CD14-positive monocyte (primary cell): ENCODE data around the gene MRPL50. TPM values are rescaled to one million over a fixed set of nuclear protein-coding genes. Genes with fewer than 3 reads are reported as not detected.

Experiments
- DNase-seq, 3 donors: peaks; one replicate each; pipeline ENCODE4 v3.0.0-alpha.2; 2011 to 2022
- H2AFZ ChIP-seq: 2 replicates; pipeline ENCODE4 v1.6.0; 2012; ENCODE audit warnings: mild to moderate bottlenecking, low read depth, low read length, inconsistent platforms; ENCODE audit not compliant: insufficient read depth, poor library complexity, severe bottlenecking
- H3K27ac ChIP-seq, 2 donors: 1 replicate in 1 of 2; 2 replicates in 1 of 2; pipeline ENCODE4 v1.5.1; 2012 to 2013; ENCODE audit warnings: low read length in 2 of 2, control low read depth in 1 of 2, inconsistent platforms in 1 of 2, low read depth in 1 of 2, mild to moderate bottlenecking in 1 of 2
- H3K27me3 ChIP-seq, 2 donors: one replicate each; pipeline versions ENCODE4 v1.6.0 to v1.6.1; 2011 to 2013; ENCODE audit warnings: low read length in 2 of 2; ENCODE audit not compliant: control insufficient read depth in 2 of 2, insufficient read depth in 2 of 2
- H3K36me3 ChIP-seq, 2 donors: replicated peaks in 1 of 2; 1 replicate in 1 of 2; 2 replicates in 1 of 2; pipeline versions ENCODE4 v1.5.1 to v1.6.1; 2012 to 2013; ENCODE audit warnings: low read length in 2 of 2, control low read depth in 1 of 2, inconsistent platforms in 1 of 2, mild to moderate bottlenecking in 1 of 2; ENCODE audit not compliant: insufficient read depth in 2 of 2, control insufficient read depth in 1 of 2
- H3K4me1 ChIP-seq, 2 donors: 1 replicate in 1 of 2; 2 replicates in 1 of 2; pipeline versions ENCODE4 v1.5.1 to v1.6.1; 2012 to 2013; ENCODE audit warnings: low read length in 2 of 2, control low read depth in 1 of 2, inconsistent platforms in 1 of 2, mild to moderate bottlenecking in 1 of 2, moderate library complexity in 1 of 2; ENCODE audit not compliant: insufficient read depth in 2 of 2, control insufficient read depth in 1 of 2
- H3K4me2 ChIP-seq: replicated peaks from 2 replicates; pipeline ENCODE3; 2012; ENCODE audit warnings: low read length, moderate library complexity, mild to moderate bottlenecking; ENCODE audit not compliant: poor library complexity, severe bottlenecking; ENCODE audit errors: extremely low read depth
- H3K4me3 ChIP-seq, 3 experiments: fragments of 200-600 bp in 1 of 3; sonication (generic) in 1 of 3; replicated peaks in 1 of 3; 1 replicate in 2 of 3; 2 replicates in 1 of 3; pipeline ENCODE4 v1.5.1; 2011 to 2013; ENCODE audit warnings: low read length in 3 of 3, mild to moderate bottlenecking in 3 of 3, control low read depth in 2 of 3, low read depth in 2 of 3, inconsistent platforms in 1 of 3, moderate library complexity in 1 of 3
- H3K79me2 ChIP-seq: 2 replicates; pipeline ENCODE4 v1.6.0; 2012; ENCODE audit warnings: mild to moderate bottlenecking, control low read depth, inconsistent platforms, low read length, moderate library complexity; ENCODE audit not compliant: insufficient read depth
- H3K9ac ChIP-seq: 2 replicates; pipeline ENCODE4 v1.6.0; 2017; ENCODE audit warnings: low read length, mild to moderate bottlenecking; ENCODE audit not compliant: insufficient read depth, poor library complexity, severe bottlenecking
- H3K9me3 ChIP-seq, 2 donors: replicated peaks in 1 of 2; 1 replicate in 1 of 2; 2 replicates in 1 of 2; pipeline versions ENCODE4 v1.5.1 to v1.6.1; 2012 to 2013; ENCODE audit warnings: low read length in 2 of 2, control low read depth in 1 of 2; ENCODE audit not compliant: control insufficient read depth in 1 of 2, insufficient read depth in 1 of 2
- H4K20me1 ChIP-seq: 2 replicates; pipeline ENCODE4 v1.6.0; 2012; ENCODE audit warnings: mild to moderate bottlenecking, low read length, control low read depth, moderate library complexity; ENCODE audit not compliant: insufficient read depth
- H3K27ac Mint-ChIP-seq, 7 donors: one replicate each; pipeline ENCODE4 v1.8.0; 2020; ENCODE audit warnings: mild to moderate bottlenecking in 7 of 7, mixed read lengths in 7 of 7, moderate library complexity in 6 of 7, inconsistent platforms in 2 of 7
- H3K27me3 Mint-ChIP-seq, 3 donors: one replicate each; pipeline ENCODE4 v1.8.0; 2021 to 2022; ENCODE audit warnings: low read depth in 3 of 3, mild to moderate bottlenecking in 3 of 3, mixed read lengths in 3 of 3, moderate library complexity in 3 of 3, inconsistent platforms in 1 of 3
- H3K36me3 Mint-ChIP-seq, 2 donors: one replicate each; pipeline ENCODE4 v1.8.0; 2020; ENCODE audit warnings: mixed read lengths in 2 of 2, inconsistent platforms in 1 of 2, mild to moderate bottlenecking in 1 of 2
- H3K4me1 Mint-ChIP-seq: one replicate; pipeline ENCODE4 v1.8.0; 2020; ENCODE audit warnings: mild to moderate bottlenecking, mixed read lengths
- H3K4me3 Mint-ChIP-seq, 2 donors: one replicate each; pipeline ENCODE4 v1.8.0; 2020; ENCODE audit warnings: mild to moderate bottlenecking in 2 of 2, mixed read lengths in 2 of 2, moderate library complexity in 1 of 2
- H3K9me3 Mint-ChIP-seq, 7 donors: one replicate each; pipeline ENCODE4 v1.8.0; 2020 to 2022; ENCODE audit warnings: mixed read lengths in 7 of 7, mild to moderate bottlenecking in 6 of 7, moderate library complexity in 6 of 7, inconsistent platforms in 2 of 7
- WGBS: methylation state at CpG from one replicate; pipeline ENCODE4 v1.1.5; 2013; ENCODE audit warnings: missing lambda C conversion rate; ENCODE audit not compliant: insufficient coverage; 5-methylcytosine and 5-hydroxymethylcytosine counted together
- intact Hi-C, 2 donors: fragments of 100-400 bp; cut with micrococcal nuclease; formaldehyde crosslinking; loops; one replicate each; pipeline versions ENCODE4 v1.15.0 to v1.15.1; 2023
- polyA plus RNA-seq, 3 donors: library from polyadenylated mRNA; depleted of rRNA in 1 of 3; unstranded in 2 of 3; stranded (reverse) in 1 of 3; fragments of 300-500 nt in 2 of 3; fragments of >200 nt in 1 of 3; fragmentation: Illumina TruSeq in 2 of 3; gene quantifications; 1 replicate in 2 of 3; 2 replicates in 1 of 3; pipeline ENCODE4 v1.2.3, GENCODE V29; 2012 to 2021
- TF ChIP-seq, protein P1 (sequence below): fragments of 200-600 bp; IDR thresholded peaks from one replicate; pipeline ENCODE4 v1.8.0; 2022; ENCODE audit warnings: antibody characterized with exemption, mild to moderate bottlenecking

Gene MRPL50
- polyA plus RNA-seq, 3 donors, result 1.9 to 4.9 (median 4.8) TPM

DNA sequence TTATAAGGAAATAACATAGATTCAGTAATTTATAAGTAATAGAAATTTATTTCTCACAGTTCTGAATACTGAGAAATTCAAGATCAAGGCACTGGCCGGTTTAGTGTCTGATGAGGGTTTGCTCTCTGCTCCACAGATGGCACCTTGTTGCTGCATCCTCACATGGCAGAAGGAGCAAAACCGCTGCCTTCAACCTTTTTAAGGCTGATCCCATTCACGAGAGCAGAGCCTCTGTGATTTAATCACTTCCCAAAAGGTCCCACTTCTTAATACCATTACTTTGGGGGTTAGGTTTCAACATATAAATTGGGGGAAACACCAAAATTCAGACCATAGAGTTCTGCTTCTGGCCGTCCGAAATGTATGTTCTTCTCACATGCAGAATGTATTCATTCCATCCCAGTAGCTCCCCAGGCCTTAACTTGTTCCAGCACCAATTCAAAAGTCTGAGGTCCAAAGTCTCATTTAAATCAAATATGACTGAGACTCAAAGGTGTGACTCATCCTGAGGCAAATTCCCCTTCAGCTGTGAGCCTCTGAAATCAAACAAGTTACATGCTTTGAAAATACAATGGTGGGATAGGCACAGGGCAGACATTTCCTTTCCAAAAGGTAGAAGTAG lies 44.2 kb downstream of the MRPL50 start:
- H3K27me3 ChIP-seq, result no peaks in the 10 kb centered on the region
- no peaks in the 10 kb centered on the region for H3K4me1 Mint-ChIP-seq
- no peak overlapping the region for H3K4me2 ChIP-seq
- H3K36me3 Mint-ChIP-seq, result no peaks in the 10 kb centered on the region
- H3K27ac ChIP-seq, result no peak overlapping the region
- no peak overlapping the region for H2AFZ ChIP-seq
- H3K4me3 ChIP-seq, result no peak overlapping the region
- TF ChIP-seq, protein P1, sequence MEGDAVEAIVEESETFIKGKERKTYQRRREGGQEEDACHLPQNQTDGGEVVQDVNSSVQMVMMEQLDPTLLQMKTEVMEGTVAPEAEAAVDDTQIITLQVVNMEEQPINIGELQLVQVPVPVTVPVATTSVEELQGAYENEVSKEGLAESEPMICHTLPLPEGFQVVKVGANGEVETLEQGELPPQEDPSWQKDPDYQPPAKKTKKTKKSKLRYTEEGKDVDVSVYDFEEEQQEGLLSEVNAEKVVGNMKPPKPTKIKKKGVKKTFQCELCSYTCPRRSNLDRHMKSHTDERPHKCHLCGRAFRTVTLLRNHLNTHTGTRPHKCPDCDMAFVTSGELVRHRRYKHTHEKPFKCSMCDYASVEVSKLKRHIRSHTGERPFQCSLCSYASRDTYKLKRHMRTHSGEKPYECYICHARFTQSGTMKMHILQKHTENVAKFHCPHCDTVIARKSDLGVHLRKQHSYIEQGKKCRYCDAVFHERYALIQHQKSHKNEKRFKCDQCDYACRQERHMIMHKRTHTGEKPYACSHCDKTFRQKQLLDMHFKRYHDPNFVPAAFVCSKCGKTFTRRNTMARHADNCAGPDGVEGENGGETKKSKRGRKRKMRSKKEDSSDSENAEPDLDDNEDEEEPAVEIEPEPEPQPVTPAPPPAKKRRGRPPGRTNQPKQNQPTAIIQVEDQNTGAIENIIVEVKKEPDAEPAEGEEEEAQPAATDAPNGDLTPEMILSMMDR, result no peak
- H3K9me3 ChIP-seq, result no peaks in the 10 kb centered on the region
- no peak overlapping the region for H3K9ac ChIP-seq
- H3K27ac Mint-ChIP-seq, result no peak overlapping the region
- WGBS, result no CpG with 5 or more reads among the region's 5 CpGs
- no peaks in the 10 kb centered on the region for H3K79me2 ChIP-seq
- intact Hi-C loops, result no loop called here
- no peak for DNase-seq
- peaks cover 0 to 3% (median 0%) of the 10 kb centered on the region in 3 donors for H3K27me3 Mint-ChIP-seq
- no peaks in the 10 kb centered on the region for H3K4me1 ChIP-seq
- no peaks in the 10 kb centered on the region for H4K20me1 ChIP-seq
- H3K36me3 ChIP-seq, result no peaks in the 10 kb centered on the region
- peaks cover 2 to 20% (median 4%) of the 10 kb centered on the region in 7 donors for H3K9me3 Mint-ChIP-seq
- no peak overlapping the region for H3K4me3 Mint-ChIP-seq

- no peak overlapping the region for H3K4me2 ChIP-seq
- no CpG with 5 or more reads among the region's 2 CpGs for WGBS
- no peak for DNase-seq
- no peak overlapping the region for H3K4me3 ChIP-seq
- Mint-ChIP-seq H3K4me3 (no peak overlapping the region), H3K9me3 (peaks cover 2 to 20% (median 4%) of the 10 kb centered on the region in 7 donors), H3K27ac (no peak overlapping the region), H3K4me1 (no peaks in the 10 kb centered on the region), H3K36me3 (no peaks in the 10 kb centered on the region), H3K27me3 (peaks cover 0 to 5% (median under 1%) of the 10 kb centered on the region in 3 donors)
- H4K20me1 ChIP-seq, result no peaks in the 10 kb centered on the region
- H2AFZ ChIP-seq, result no peak overlapping the region
- no peaks in the 10 kb centered on the region for H3K79me2 ChIP-seq
- H3K9ac ChIP-seq, result no peak overlapping the region
- TF ChIP-seq, protein P1, result no peak
- no peaks in the 10 kb centered on the region for H3K4me1 ChIP-seq
- no peaks in the 10 kb centered on the region for H3K9me3 ChIP-seq
- H3K27me3 ChIP-seq, result no peaks in the 10 kb centered on the region
- no peak overlapping the region for H3K27ac ChIP-seq
- no peaks in the 10 kb centered on the region for H3K36me3 ChIP-seq
- intact Hi-C loops, result no loop called here
These were observed 44.7 kb downstream of the MRPL50 start for GRCh38 chr9:101353683-101354082.
